Gastroesophageal sphincter (tissue), 3 donors: ENCODE measurements around the gene MEGF6.

ENCODE experiments used
- EP300 ChIP-seq: sonication (generic); formaldehyde crosslinking; IDR thresholded peaks from one replicate; pipeline ENCODE4 v1.6.1; 2017; ENCODE audit warnings: antibody characterized with exemption, mild to moderate bottlenecking
- POLR2A ChIP-seq, 2 donors: fragments of 450-650 bp; IDR thresholded peaks; one replicate each; pipeline ENCODE4 v1.6.1; 2017; ENCODE audit warnings: antibody characterized with exemption in 2 of 2, mild to moderate bottlenecking in 2 of 2, moderate library complexity in 1 of 2
- TF ChIP-seq, protein P1 (sequence below), 4 experiments: fragments of 200-600 bp in 2 of 4; fragments of 450-650 bp in 2 of 4; sonication (generic) in 1 of 4; IDR thresholded peaks; one replicate each; pipeline ENCODE4 v1.5.1; 2017 to 2019; ENCODE audit warnings: antibody characterized with exemption in 4 of 4, mild to moderate bottlenecking in 2 of 4, moderate library complexity in 2 of 4

DNA sequence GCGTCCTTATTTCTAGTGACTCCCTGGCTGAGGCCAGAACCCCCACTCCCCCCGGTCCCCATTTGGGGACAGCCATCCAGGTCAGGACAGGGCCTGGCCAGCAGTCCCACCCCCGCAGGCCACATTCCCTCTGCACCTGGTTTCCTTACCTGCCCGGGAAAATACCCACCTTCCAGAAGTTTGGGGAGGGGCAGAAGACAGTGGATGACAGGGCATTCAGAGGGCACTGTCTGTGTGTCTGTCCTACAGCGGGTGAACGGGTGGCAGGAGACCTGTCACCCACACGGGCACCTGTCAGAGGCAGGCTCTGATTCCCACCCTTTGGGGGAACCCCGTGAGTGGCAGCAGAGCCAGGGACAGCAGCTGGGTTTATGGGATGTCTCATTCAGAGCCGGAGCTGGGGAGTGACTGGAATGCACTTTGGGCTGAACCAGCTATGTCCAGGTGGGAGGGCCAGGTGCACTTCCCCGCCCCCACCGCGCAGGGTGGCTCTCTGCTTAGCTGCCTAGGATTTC is 154.8 kb downstream of the MEGF6 start:
- TF ChIP-seq, protein P1, sequence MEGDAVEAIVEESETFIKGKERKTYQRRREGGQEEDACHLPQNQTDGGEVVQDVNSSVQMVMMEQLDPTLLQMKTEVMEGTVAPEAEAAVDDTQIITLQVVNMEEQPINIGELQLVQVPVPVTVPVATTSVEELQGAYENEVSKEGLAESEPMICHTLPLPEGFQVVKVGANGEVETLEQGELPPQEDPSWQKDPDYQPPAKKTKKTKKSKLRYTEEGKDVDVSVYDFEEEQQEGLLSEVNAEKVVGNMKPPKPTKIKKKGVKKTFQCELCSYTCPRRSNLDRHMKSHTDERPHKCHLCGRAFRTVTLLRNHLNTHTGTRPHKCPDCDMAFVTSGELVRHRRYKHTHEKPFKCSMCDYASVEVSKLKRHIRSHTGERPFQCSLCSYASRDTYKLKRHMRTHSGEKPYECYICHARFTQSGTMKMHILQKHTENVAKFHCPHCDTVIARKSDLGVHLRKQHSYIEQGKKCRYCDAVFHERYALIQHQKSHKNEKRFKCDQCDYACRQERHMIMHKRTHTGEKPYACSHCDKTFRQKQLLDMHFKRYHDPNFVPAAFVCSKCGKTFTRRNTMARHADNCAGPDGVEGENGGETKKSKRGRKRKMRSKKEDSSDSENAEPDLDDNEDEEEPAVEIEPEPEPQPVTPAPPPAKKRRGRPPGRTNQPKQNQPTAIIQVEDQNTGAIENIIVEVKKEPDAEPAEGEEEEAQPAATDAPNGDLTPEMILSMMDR (IDR thresholded peaks at IDR 0.05), result no peak
- TF ChIP-seq POLR2A (IDR thresholded peaks at IDR 0.05) (no peak), EP300 (no peak)
